Tibial nerve (tissue), 4 donors: ENCODE data around the gene LMF1. TPM values are rescaled to one million over a fixed set of nuclear protein-coding genes. Genes with fewer than 3 reads are reported as not detected.

Experiments
- DNase-seq, 2 donors: peaks; one replicate each; pipeline ENCODE4 v3.0.0-alpha.2; 2019; ENCODE audit warnings: low spot score in 2 of 2
- H3K27ac ChIP-seq, 4 donors: fragments of 200-600 bp; sonication (generic) in 3 of 4; one replicate each; pipeline ENCODE4 v1.5.1; 2017 to 2019; ENCODE audit warnings: mild to moderate bottlenecking in 1 of 4
- H3K27me3 ChIP-seq, 2 donors: fragments of 200-600 bp; sonication (generic) in 1 of 2; one replicate each; pipeline versions ENCODE4 v1.5.1 to v1.6.0; 2017 to 2019
- H3K36me3 ChIP-seq, 3 donors: fragments of 200-600 bp; sonication (generic); one replicate each; pipeline ENCODE4 v1.5.1; 2018 to 2019
- H3K4me1 ChIP-seq, 4 donors: fragments of 200-600 bp; sonication (generic) in 3 of 4; one replicate each; pipeline ENCODE4 v1.5.1; 2017 to 2019
- H3K4me3 ChIP-seq, 4 donors: fragments of 200-600 bp; sonication (generic) in 3 of 4; one replicate each; pipeline ENCODE4 v1.5.1; 2017 to 2019; ENCODE audit warnings: mild to moderate bottlenecking in 1 of 4, moderate library complexity in 1 of 4
- H3K9me3 ChIP-seq, 4 donors: fragments of 200-600 bp; sonication (generic) in 3 of 4; one replicate each; pipeline ENCODE4 v1.5.1; 2017 to 2019
- EP300 ChIP-seq, 2 donors: sonication (generic); formaldehyde crosslinking; IDR thresholded peaks; one replicate each; pipeline ENCODE4 v1.6.1; 2017; ENCODE audit warnings: antibody characterized with exemption in 2 of 2, mild to moderate bottlenecking in 1 of 2
- POLR2A ChIP-seq, 2 donors: fragments of 450-650 bp; IDR thresholded peaks; one replicate each; pipeline ENCODE4 v1.6.1; 2017; ENCODE audit warnings: antibody characterized with exemption in 2 of 2, mild to moderate bottlenecking in 2 of 2, moderate library complexity in 2 of 2
- WGBS, 2 donors: methylation state at CpG; one replicate each; pipeline ENCODE4 v1.1.5; 2018; 5-methylcytosine and 5-hydroxymethylcytosine counted together
- total RNA-seq, 4 donors: library from RNA; depleted of rRNA; stranded (reverse); fragments of >200 nt; gene quantifications; one replicate each; pipeline ENCODE4 v1.1.0, GENCODE V29; 2016
- TF ChIP-seq, protein P1 (sequence below), 5 experiments: fragments of 200-600 bp in 3 of 5; fragments of 450-650 bp in 2 of 5; sonication (generic) in 3 of 5; IDR thresholded peaks; one replicate each; pipeline ENCODE4 v1.5.1; 2016 to 2019; ENCODE audit warnings: antibody characterized with exemption in 5 of 5, mild to moderate bottlenecking in 3 of 5, moderate library complexity in 2 of 5

LMF1 gene
- 10 to 100 TPM; 24.5 to 58.5 (median 31.8) TPM for total RNA-seq

GRCh38 chr16:970766-971581 is at the start of gene LMF1:
Gene LMF1 (minus strand): TSS chr16:970984. CDS start chr16:970980, 4 bp downstream.
- H3K27ac ChIP-seq = peak within 1 kb of the TSS; percentile 84 to 92 (median 88)
- TF ChIP-seq EP300 (IDR thresholded peaks at IDR 0.05) (peak in 1 of 2 donors; percentile 73), POLR2A (IDR thresholded peaks at IDR 0.05) (peak in 1 of 2 donors; percentile 71)
- TF ChIP-seq, protein P1, sequence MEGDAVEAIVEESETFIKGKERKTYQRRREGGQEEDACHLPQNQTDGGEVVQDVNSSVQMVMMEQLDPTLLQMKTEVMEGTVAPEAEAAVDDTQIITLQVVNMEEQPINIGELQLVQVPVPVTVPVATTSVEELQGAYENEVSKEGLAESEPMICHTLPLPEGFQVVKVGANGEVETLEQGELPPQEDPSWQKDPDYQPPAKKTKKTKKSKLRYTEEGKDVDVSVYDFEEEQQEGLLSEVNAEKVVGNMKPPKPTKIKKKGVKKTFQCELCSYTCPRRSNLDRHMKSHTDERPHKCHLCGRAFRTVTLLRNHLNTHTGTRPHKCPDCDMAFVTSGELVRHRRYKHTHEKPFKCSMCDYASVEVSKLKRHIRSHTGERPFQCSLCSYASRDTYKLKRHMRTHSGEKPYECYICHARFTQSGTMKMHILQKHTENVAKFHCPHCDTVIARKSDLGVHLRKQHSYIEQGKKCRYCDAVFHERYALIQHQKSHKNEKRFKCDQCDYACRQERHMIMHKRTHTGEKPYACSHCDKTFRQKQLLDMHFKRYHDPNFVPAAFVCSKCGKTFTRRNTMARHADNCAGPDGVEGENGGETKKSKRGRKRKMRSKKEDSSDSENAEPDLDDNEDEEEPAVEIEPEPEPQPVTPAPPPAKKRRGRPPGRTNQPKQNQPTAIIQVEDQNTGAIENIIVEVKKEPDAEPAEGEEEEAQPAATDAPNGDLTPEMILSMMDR (IDR thresholded peaks at IDR 0.05) = peak in 2 of 5 experiments; percentile 13 to 17
- no peaks in the 10 kb centered on the region for H3K9me3 ChIP-seq
- peak; percentile 91 to 93 for DNase-seq
- H3K4me3 ChIP-seq = peak within 1 kb of the TSS; percentile 46 to 99 (median 78)
- H3K4me1 ChIP-seq = peaks cover 0 to 72% (median 35%) of the 10 kb centered on the region in 4 donors
- H3K36me3 ChIP-seq = peaks cover 0 to 29% (median 0%) of the 10 kb centered on the region in 3 donors
- H3K27me3 ChIP-seq = no peaks in the 10 kb centered on the region
- 9 to 34% methylated on average over 4 to 29 of the region's 71 CpGs for WGBS, 2 donors

DNA sequence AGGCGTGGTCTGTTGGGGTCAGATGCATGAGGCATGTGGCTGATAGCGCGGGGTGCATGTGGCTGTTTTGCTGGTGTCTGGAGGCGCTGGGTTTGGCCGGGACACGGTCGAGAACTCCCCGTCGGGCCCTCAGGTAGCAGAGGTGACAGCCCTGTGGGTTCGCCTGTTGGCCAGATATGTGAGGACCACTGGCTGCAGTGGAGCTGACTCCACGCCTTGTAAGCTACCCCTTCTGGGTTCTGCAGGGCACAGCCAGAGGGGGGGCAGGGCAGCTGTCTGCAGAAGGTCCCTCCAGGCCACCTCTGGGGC is 49.3 kb upstream of the LMF1 start:
- Histone ChIP-seq H3K27ac (peak overlapping the region in 2 of 4 donors; percentile 61 to 79), H3K27me3 (peaks cover 0 to 39% of the 10 kb centered on the region in 2 donors), H3K4me1 (peaks cover 0 to 23% (median 7%) of the 10 kb centered on the region in 4 donors), H3K4me3 (peak overlapping the region in 2 of 4 donors; percentile 26 to 40), H3K9me3 (no peaks in the 10 kb centered on the region), H3K36me3 (no peaks in the 10 kb centered on the region)
- no peak for DNase-seq
- TF ChIP-seq POLR2A (IDR thresholded peaks at IDR 0.05) (no peak), EP300 (IDR thresholded peaks at IDR 0.05) (no peak)
- TF ChIP-seq, protein P1 (IDR thresholded peaks at IDR 0.05) = no peak
- 80 to 81% methylated on average over 1 to 9 of the region's 11 CpGs for WGBS, 2 donors

DNA sequence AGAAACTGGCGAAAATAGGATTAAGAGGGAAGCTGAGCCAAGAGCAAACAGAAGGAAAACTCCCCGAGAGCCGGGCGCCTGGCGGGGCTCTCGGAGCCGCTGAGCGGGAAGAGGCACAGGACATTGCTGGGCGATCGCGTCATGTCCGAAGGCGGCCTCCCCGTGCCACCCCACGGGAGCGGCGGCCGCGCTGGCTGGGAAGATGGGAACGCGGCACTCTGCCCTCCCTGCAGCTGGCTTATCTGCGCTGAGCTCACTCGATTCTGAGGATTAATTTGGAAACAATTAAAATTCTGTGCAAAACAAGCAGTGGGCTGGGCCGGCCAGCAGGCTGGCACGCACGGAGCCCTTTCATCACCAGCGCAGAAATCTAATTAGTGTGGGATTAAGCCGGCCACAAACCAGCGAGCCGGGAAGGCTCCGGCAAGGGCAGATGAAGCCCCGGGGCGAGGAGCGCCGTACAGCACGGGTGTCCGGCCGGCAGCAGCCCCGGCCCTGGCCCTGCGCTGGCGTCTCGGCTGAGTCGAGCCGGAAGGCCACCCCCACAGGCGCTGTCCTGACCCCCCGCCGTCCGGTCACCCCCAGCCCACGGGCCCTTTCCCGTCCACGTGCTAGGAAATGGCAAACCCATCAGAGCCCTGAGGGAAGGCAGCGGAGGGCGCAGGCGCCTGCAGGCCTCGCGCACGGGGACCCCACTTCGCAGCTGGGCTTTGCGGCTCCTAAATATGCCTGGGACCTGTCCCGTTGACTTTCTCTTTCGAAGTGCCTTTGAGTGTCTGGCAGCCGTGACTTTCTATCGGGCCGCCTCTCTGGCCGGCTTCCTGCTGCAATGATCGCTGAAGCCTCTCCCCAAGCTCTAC is 48.7 kb upstream of the LMF1 start:
- peak overlapping the region; percentile 16 to 40 (median 28) for H3K4me3 ChIP-seq
- H3K9me3 ChIP-seq = no peaks in the 10 kb centered on the region
- peaks cover 0 to 27% (median 7%) of the 10 kb centered on the region in 4 donors for H3K4me1 ChIP-seq
- 35 to 37% methylated on average over 48 to 66 of the region's 66 CpGs for WGBS, 2 donors
- DNase-seq = peak; percentile 27 to 44
- peak overlapping the region in 3 of 4 donors; percentile 11 to 79 (median 61) for H3K27ac ChIP-seq
- TF ChIP-seq EP300 (IDR thresholded peaks at IDR 0.05) (no peak), POLR2A (IDR thresholded peaks at IDR 0.05) (no peak)
- TF ChIP-seq, protein P1 (IDR thresholded peaks at IDR 0.05) = no peak
- no peaks in the 10 kb centered on the region for H3K36me3 ChIP-seq
- H3K27me3 ChIP-seq = peaks cover 0 to 39% of the 10 kb centered on the region in 2 donors

DNA sequence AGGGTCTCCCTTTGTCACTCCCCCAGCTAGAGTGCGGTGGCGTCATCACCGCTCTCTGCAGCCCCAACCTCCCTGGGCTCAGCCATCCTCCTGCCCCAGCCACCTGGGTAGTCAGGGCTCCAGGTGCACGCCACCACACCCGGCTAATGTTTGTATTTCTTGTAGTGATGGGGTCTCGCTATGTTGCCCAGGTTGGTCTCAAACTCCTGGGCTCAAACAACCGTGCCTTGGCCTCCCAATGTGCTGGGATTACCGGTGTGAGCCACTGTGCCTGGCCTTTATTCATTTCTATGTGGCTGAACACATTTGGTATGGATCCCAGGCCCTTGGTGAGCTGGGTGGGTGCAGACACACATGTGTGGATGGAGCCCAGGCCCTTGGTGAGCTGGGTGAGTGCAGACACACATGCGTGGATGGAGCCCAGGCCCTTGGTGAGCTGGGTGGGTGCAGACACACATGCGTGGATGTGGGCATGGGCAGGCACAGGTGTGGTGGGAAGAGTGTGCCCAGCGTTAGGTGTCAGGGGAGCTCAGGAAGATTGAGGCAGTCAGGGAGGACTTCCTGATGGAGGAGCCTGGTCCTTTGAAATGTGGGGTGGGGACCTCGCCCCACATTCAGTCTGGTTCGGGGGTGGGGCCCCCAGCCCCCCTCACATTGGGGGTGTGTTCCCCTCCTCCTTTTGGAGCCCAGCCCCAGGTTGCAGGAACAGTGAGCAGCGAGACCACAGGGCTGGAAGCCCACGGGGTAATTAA is 47.8 kb upstream of the LMF1 start:
- no peak for DNase-seq
- peaks cover 0 to 31% (median 7%) of the 10 kb centered on the region in 4 donors for H3K4me1 ChIP-seq
- H3K36me3 ChIP-seq = no peaks in the 10 kb centered on the region
- TF ChIP-seq POLR2A (IDR thresholded peaks at IDR 0.05) = no peak
- TF ChIP-seq EP300 (IDR thresholded peaks at IDR 0.05) = no peak
- TF ChIP-seq, protein P1 (IDR thresholded peaks at IDR 0.05) = no peak
- peaks cover 0 to 39% of the 10 kb centered on the region in 2 donors for H3K27me3 ChIP-seq
- H3K4me3 ChIP-seq = peak overlapping the region in 2 of 4 donors; percentile 30 to 40
- H3K27ac ChIP-seq = peak overlapping the region in 3 of 4 donors; percentile 11 to 79 (median 61)
- no peaks in the 10 kb centered on the region for H3K9me3 ChIP-seq
- 77 to 84% methylated on average over 15 of the region's 15 CpGs for WGBS, 2 donors
